OCI-LY7 (cell line): ENCODE measurements around the gene NFATC2. TPM values are rescaled to one million over a fixed set of nuclear protein-coding genes. Genes with fewer than 3 reads are reported as not detected.

Source experiments
- BruUV-seq: library from RNA; stranded (reverse); fragments of 400-500 nt; replicated peaks from 2 replicates; lab custom pipeline; 2021; lab: Mats Ljungman, UMichigan
- CTCF ChIA-PET: fragments of 300-600 bp; sonication (Branson Sonifier 250); formaldehyde crosslinking; loops from one replicate; lab custom pipeline; 2022; ENCODE audit warnings: antibody characterized with exemption; ENCODE audit not compliant: unreplicated experiment; lab: Charles Lee
- POLR2A ChIA-PET: fragments of 300-600 bp; sonication (Branson Sonifier 250); formaldehyde crosslinking; loops from one replicate; lab custom pipeline; 2022; ENCODE audit warnings: antibody characterized with exemption; lab: Charles Lee
- DNase-seq: peaks from one replicate; pipeline ENCODE4 v3.0.0-alpha.2; 2015; ENCODE audit warnings: low spot score
- H2AFZ ChIP-seq: fragments of 200-600 bp; sonication (generic), shearing (Covaris generic); 2 replicates; pipeline ENCODE4 v1.6.1; 2014; ENCODE audit warnings: mild to moderate bottlenecking, antibody characterized with exemption, low read length, moderate library complexity
- H3K27ac ChIP-seq: fragments of 200-600 bp; sonication (generic); 2 replicates; pipeline ENCODE4 v1.5.1; 2014; ENCODE audit warnings: mixed run types, low read depth, mild to moderate bottlenecking, moderate library complexity, low read length, inconsistent platforms; ENCODE audit not compliant: poor library complexity, severe bottlenecking
- H3K36me3 ChIP-seq: fragments of 200-600 bp; sonication (generic); 2 replicates; pipeline ENCODE4 v1.6.1; 2014; ENCODE audit warnings: mild to moderate bottlenecking, antibody characterized with exemption, low read length, moderate library complexity, mixed read lengths; ENCODE audit not compliant: insufficient read depth
- H3K4me1 ChIP-seq: fragments of 200-600 bp; sonication (generic); 2 replicates; pipeline ENCODE4 v1.5.1; 2014; ENCODE audit warnings: mild to moderate bottlenecking, low read length; ENCODE audit not compliant: insufficient read depth, poor library complexity, severe bottlenecking
- H3K4me2 ChIP-seq: fragments of 200-600 bp; sonication (generic); 2 replicates; pipeline ENCODE4 v1.6.1; 2014; ENCODE audit warnings: mild to moderate bottlenecking, low read length
- H3K4me3 ChIP-seq: fragments of 200-600 bp; sonication (generic); 2 replicates; pipeline ENCODE4 v1.5.1; 2014; ENCODE audit warnings: mild to moderate bottlenecking, low read depth, low read length; ENCODE audit not compliant: poor library complexity, severe bottlenecking
- H3K79me2 ChIP-seq: fragments of 200-600 bp; sonication (generic); 2 replicates; pipeline ENCODE4 v1.6.1; 2016; ENCODE audit warnings: low read depth, mild to moderate bottlenecking, low read length, moderate library complexity, mixed read lengths; ENCODE audit not compliant: insufficient read depth
- H3K9me2 ChIP-seq: fragments of 200-600 bp; sonication (generic); 2 replicates; pipeline ENCODE4 v1.6.1; 2016; ENCODE audit warnings: mild to moderate bottlenecking, low read length, mixed read lengths; ENCODE audit not compliant: insufficient read depth
- H3K9me3 ChIP-seq: fragments of 200-600 bp; sonication (generic); 2 replicates; pipeline ENCODE4 v1.6.1; 2014; ENCODE audit warnings: mild to moderate bottlenecking, mixed run types, low read length, mixed read lengths
- H4K20me1 ChIP-seq: fragments of 200-600 bp; sonication (generic); 2 replicates; pipeline ENCODE4 v1.6.1; 2014; ENCODE audit warnings: mild to moderate bottlenecking, antibody characterized with exemption, low read length, moderate library complexity, mixed read lengths; ENCODE audit not compliant: insufficient read depth
- EZH2phosphoT487 ChIP-seq: fragments of 200-600 bp; sonication (generic); IDR thresholded peaks from 2 replicates; pipeline ENCODE4 v1.6.1; 2018; ENCODE audit warnings: low read depth, borderline replicate concordance, mild to moderate bottlenecking, mixed run types, antibody characterized with exemption, low read length, moderate library complexity, mixed read lengths
- intact Hi-C: fragments of 100-400 bp; cut with micrococcal nuclease; formaldehyde crosslinking; loops from one replicate; pipeline ENCODE4 v1.10.0; 2022; ENCODE audit not compliant: unreplicated experiment
- total RNA-seq, 2 experiments: library from RNA; depleted of rRNA in 1 of 2; stranded (reverse); fragments of >200 nt in 1 of 2; shearing (Covaris generic) in 1 of 2; gene quantifications; 2 replicates each; pipeline ENCODE4 v1.2.3, GENCODE V29; 2014 to 2022
- TF ChIP-seq, protein P1 (sequence below): fragments of 200-600 bp; sonication (generic); conservative IDR thresholded peaks from 2 replicates; pipeline ENCODE4 v1.5.1; 2014; ENCODE audit warnings: mild to moderate bottlenecking, antibody characterized with exemption, low read length, moderate library complexity, mixed read lengths

The NFATC2 gene
- total RNA-seq, 2 experiments from 2014 or later: 12.5 to 43.8 TPM

DNA sequence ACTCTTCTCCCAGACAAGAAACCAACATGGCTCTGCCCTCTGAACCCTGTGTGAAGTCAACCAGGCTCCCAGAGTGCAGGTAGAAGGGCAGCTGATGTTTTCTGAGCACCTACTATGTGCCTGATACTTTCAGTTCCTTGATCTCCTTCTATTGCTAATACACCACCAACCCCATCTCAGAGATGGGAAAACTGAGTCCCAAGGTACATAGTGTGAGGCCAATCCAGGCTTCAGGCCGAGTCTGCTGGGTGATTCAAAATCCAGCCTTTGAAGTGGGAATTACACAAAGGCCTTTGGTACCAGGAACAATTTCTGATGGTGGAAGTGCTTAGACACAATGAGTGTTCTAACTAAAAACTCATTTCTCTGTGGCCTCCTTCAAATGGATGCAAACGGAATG, 96.3 kb downstream of the NFATC2 start:
- no peaks in the 10 kb centered on the region for H4K20me1 ChIP-seq
- peaks cover 1% of the 10 kb centered on the region for H3K4me1 ChIP-seq
- H3K9me2 ChIP-seq: no peaks in the 10 kb centered on the region
- H3K9me3 ChIP-seq: no peaks in the 10 kb centered on the region
- H3K27ac ChIP-seq: no peak overlapping the region
- intact Hi-C loops: no loop called here
- no peaks in the 10 kb centered on the region for H3K79me2 ChIP-seq
- BruUV-seq: no TSS peak
- no peak overlapping the region for H2AFZ ChIP-seq
- DNase-seq: no peak
- ChIA-PET POLR2A (no interaction called here), CTCF (no interaction called here)
- no peak overlapping the region for H3K4me3 ChIP-seq
- peaks cover 89% of the 10 kb centered on the region for H3K36me3 ChIP-seq
- TF ChIP-seq, protein P1, sequence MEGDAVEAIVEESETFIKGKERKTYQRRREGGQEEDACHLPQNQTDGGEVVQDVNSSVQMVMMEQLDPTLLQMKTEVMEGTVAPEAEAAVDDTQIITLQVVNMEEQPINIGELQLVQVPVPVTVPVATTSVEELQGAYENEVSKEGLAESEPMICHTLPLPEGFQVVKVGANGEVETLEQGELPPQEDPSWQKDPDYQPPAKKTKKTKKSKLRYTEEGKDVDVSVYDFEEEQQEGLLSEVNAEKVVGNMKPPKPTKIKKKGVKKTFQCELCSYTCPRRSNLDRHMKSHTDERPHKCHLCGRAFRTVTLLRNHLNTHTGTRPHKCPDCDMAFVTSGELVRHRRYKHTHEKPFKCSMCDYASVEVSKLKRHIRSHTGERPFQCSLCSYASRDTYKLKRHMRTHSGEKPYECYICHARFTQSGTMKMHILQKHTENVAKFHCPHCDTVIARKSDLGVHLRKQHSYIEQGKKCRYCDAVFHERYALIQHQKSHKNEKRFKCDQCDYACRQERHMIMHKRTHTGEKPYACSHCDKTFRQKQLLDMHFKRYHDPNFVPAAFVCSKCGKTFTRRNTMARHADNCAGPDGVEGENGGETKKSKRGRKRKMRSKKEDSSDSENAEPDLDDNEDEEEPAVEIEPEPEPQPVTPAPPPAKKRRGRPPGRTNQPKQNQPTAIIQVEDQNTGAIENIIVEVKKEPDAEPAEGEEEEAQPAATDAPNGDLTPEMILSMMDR: no peak
- no peak for TF ChIP-seq EZH2phosphoT487
- H3K4me2 ChIP-seq: no peak overlapping the region

DNA sequence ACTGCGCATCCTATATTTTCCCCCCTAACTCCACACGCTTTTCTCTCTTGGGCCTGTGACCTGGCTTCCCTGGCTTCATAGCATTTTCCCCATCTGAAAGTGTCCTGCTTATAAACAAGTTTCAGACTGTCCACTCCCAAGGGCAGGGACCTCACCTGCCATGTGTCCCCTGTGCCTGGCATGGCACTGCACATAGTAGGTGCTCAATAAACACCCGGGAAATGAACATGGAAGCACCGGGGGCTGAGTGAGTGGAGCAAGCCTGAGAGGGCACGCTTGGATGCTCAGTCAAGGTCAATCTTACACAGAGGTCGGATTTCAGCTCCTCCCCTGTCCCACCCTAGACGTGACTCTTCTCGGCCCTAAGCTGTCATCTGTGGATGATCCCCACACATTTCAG, 96.9 kb downstream of the NFATC2 start:
- Histone ChIP-seq H4K20me1 (no peaks in the 10 kb centered on the region), H3K9me2 (no peaks in the 10 kb centered on the region), H2AFZ (no peak overlapping the region), H3K36me3 (peaks cover 89% of the 10 kb centered on the region), H3K27ac (no peak overlapping the region), H3K4me3 (no peak overlapping the region), H3K4me1 (peaks cover 8% of the 10 kb centered on the region), H3K79me2 (no peaks in the 10 kb centered on the region), H3K9me3 (no peaks in the 10 kb centered on the region; the same call in 1 of the 2 replicates), H3K4me2 (no peak overlapping the region)
- ChIA-PET POLR2A (interaction anchor here (0.6 to 1.3 kb wide), 2 partner anchors 12 to 15 kb away, joined by 3 to 4 read pairs; no protein-coding TSS in a partner anchor), CTCF (no interaction called here)
- BruUV-seq: no TSS peak
- DNase-seq: no peak
- intact Hi-C loops: no loop called here
- TF ChIP-seq EZH2phosphoT487: no peak
- TF ChIP-seq, protein P1: no peak

DNA sequence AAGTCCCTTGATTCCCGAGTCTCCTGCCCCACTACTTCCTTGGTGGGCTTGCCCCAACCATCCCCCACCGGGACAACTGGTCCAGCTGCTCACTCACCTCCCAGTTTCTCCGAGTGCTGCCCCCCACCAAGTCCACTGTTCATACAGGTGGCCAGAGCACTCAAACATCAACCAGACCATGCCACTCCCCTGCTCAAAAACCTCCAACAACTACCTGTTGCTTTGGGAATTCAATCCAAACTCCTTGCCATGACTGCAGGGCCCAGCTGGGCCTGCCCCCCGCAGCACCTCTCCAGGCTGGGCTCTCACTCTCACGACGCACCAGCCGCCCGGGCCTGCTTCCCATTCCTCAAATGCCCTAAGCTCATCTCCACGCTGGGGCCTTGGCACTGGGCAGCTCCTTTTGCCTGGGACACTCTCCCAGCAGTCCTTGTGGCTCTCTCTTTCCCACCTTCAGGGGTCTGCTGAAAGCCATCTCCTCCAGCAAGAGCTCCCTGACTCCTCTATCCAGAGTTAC, 97.5 kb downstream of the NFATC2 start:
- Histone ChIP-seq H3K9me2 (no peaks in the 10 kb centered on the region), H2AFZ (no peak overlapping the region), H3K27ac (no peak overlapping the region), H3K4me3 (no peak overlapping the region), H4K20me1 (no peaks in the 10 kb centered on the region), H3K79me2 (no peaks in the 10 kb centered on the region), H3K4me1 (peaks cover 14% of the 10 kb centered on the region), H3K9me3 (no peaks in the 10 kb centered on the region; the same call in 1 of the 2 replicates), H3K4me2 (no peak overlapping the region), H3K36me3 (peaks cover 89% of the 10 kb centered on the region)
- no peak for TF ChIP-seq EZH2phosphoT487
- TF ChIP-seq, protein P1: no peak
- ChIA-PET CTCF (no interaction called here), POLR2A (interaction anchor here (0.6 to 1.3 kb wide), 2 partner anchors 12 to 16 kb away, joined by 3 to 4 read pairs; no protein-coding TSS in a partner anchor)
- BruUV-seq: no TSS peak
- intact Hi-C loops: no loop called here
- DNase-seq: no peak
